NCI-H2107 treated with DMSO at 0.1 percent for 48 hours (cell line): ENCODE data around the gene CD36.
A peak's percentile ranks its signal among the peaks of the same experiment; 100 is the strongest.

Experiments
- DNase-seq: peaks from one replicate; lab custom pipeline; 2025; ENCODE audit not compliant: unreplicated experiment; lab: John Stamatoyannopoulos, UW

Gene CD36

GRCh38 chr7:80637911-80638765, at the start of gene CD36:
TSS of gene CD36 (plus strand) at chr7:80638642. CDS start at chr7:80646741, 8,099 bp downstream.
- DNase-seq = no peak

- DNase-seq = no peak
Measured at GRCh38 chr7:80589631-80590030, 48.8 kb upstream of the CD36 start.

- DNase-seq = no peak
Measured at GRCh38 chr7:80591654-80592053, 46.8 kb upstream of the CD36 start.

GRCh38 chr7:80593869-80594586, 44.4 kb upstream of the CD36 start:
- DNase-seq = no peak

GRCh38 chr7:80596933-80597517, 41.4 kb upstream of the CD36 start:
- no peak for DNase-seq

GRCh38 chr7:80597875-80598274, 40.6 kb upstream of the CD36 start:
- no peak for DNase-seq

GRCh38 chr7:80600046-80600445, 38.4 kb upstream of the CD36 start:
- DNase-seq = no peak

GRCh38 chr7:80601999-80602398, 36.4 kb upstream of the CD36 start:
- DNase-seq = no peak

GRCh38 chr7:80603940-80604339, 34.5 kb upstream of the CD36 start:
- DNase-seq = no peak

- no peak for DNase-seq
Measured at GRCh38 chr7:80604436-80604835, 34.0 kb upstream of the CD36 start.

- no peak for DNase-seq
Measured at GRCh38 chr7:80607136-80607535, 31.3 kb upstream of the CD36 start.

GRCh38 chr7:80608336-80608735, 30.1 kb upstream of the CD36 start:
- DNase-seq = no peak

GRCh38 chr7:80609751-80610150, 28.7 kb upstream of the CD36 start:
- DNase-seq = no peak

- DNase-seq = no peak
Measured at GRCh38 chr7:80611353-80611752, 27.1 kb upstream of the CD36 start.

- peak; percentile 76 for DNase-seq
Measured at GRCh38 chr7:80611779-80612178, 26.7 kb upstream of the CD36 start.

GRCh38 chr7:80612880-80613279, 25.6 kb upstream of the CD36 start:
- DNase-seq = no peak

GRCh38 chr7:80613519-80613918, 24.9 kb upstream of the CD36 start:
- DNase-seq = no peak

- no peak for DNase-seq
Measured at GRCh38 chr7:80614851-80615271, 23.6 kb upstream of the CD36 start.

- DNase-seq = no peak
Measured at GRCh38 chr7:80618096-80618495, 20.3 kb upstream of the CD36 start.

- DNase-seq = no peak
Measured at GRCh38 chr7:80619741-80620140, 18.7 kb upstream of the CD36 start.

GRCh38 chr7:80622541-80622940, 15.9 kb upstream of the CD36 start:
- no peak for DNase-seq
